Measurements from ENCODE around the gene CTNNA3. TPM values are rescaled to one million over a fixed set of nuclear protein-coding genes. Genes with fewer than 3 reads are reported as not detected.

The CTNNA3 gene
- total RNA-seq, 6 donors from 2014 or later: 0.20 to 2.0 TPM; not detected in 4

GRCh38 chr10:67100951-67101350 is 595.0 kb downstream of the CTNNA3 start:
- Histone ChIP-seq H3K9me3 (no peaks in the 10 kb centered on the region), H3K27me3 (no peaks in the 10 kb centered on the region), H3K27ac (no peak overlapping the region), H3K4me3 (no peak overlapping the region), H3K4me1 (no peaks in the 10 kb centered on the region), H3K36me3 (no peaks in the 10 kb centered on the region)
- DNase-seq (no peak), ATAC-seq (ENCODE audit: low FRiP score in 2 of 2) (no peak)
- 72 to 76% methylated on average over 3 of the region's 3 CpGs for WGBS, 2 donors
- TF ChIP-seq EP300 (IDR thresholded peaks at IDR 0.05) (no peak), POLR2AphosphoS5 (IDR thresholded peaks at IDR 0.05) (no peak), CTCF (IDR thresholded peaks at IDR 0.05) (no peak), POLR2A (IDR thresholded peaks at IDR 0.05) (no peak)

- Histone ChIP-seq H3K27ac (no peak overlapping the region), H3K4me1 (no peaks in the 10 kb centered on the region), H3K9me3 (no peaks in the 10 kb centered on the region), H3K27me3 (no peaks in the 10 kb centered on the region), H3K36me3 (no peaks in the 10 kb centered on the region), H3K4me3 (no peak overlapping the region)
- no peak for DNase-seq
- ATAC-seq (ENCODE audit: low FRiP score in 2 of 2): no peak
- no peak for TF ChIP-seq POLR2A (IDR thresholded peaks at IDR 0.05)
- no peak for TF ChIP-seq CTCF (IDR thresholded peaks at IDR 0.05)
- 68 to 84% methylated on average over 2 of the region's 2 CpGs for WGBS, 2 donors
These were observed 597.5 kb downstream of the CTNNA3 start for GRCh38 chr10:67098461-67098860.

- Histone ChIP-seq H3K27ac (no peak overlapping the region), H3K36me3 (no peaks in the 10 kb centered on the region), H3K4me1 (no peaks in the 10 kb centered on the region), H3K9me3 (no peaks in the 10 kb centered on the region), H3K27me3 (no peaks in the 10 kb centered on the region), H3K4me3 (no peak overlapping the region)
- ATAC-seq (ENCODE audit: low FRiP score in 2 of 2) (no peak), DNase-seq (no peak)
- 39 to 52% methylated on average over 2 of the region's 2 CpGs for WGBS, 2 donors
- no peak for TF ChIP-seq POLR2AphosphoS5 (IDR thresholded peaks at IDR 0.05)
- no peak for TF ChIP-seq POLR2A (IDR thresholded peaks at IDR 0.05)
These were observed 600.5 kb downstream of the CTNNA3 start for GRCh38 chr10:67095531-67095930.

GRCh38 chr10:67088036-67088435 is 608.0 kb downstream of the CTNNA3 start:
- DNase-seq (no peak), ATAC-seq (ENCODE audit: low FRiP score in 2 of 2) (no peak)
- H3K36me3 ChIP-seq: no peaks in the 10 kb centered on the region
- no peaks in the 10 kb centered on the region for H3K9me3 ChIP-seq
- H3K4me1 ChIP-seq: no peaks in the 10 kb centered on the region
- no peaks in the 10 kb centered on the region for H3K27me3 ChIP-seq
- no peak overlapping the region for H3K4me3 ChIP-seq
- H3K27ac ChIP-seq: no peak overlapping the region
- WGBS, 2 donors: 46 to 50% methylated on average over 1 of the region's 1 CpG
- TF ChIP-seq POLR2A (IDR thresholded peaks at IDR 0.05) (no peak), POLR2AphosphoS5 (IDR thresholded peaks at IDR 0.05) (no peak), CTCF (IDR thresholded peaks at IDR 0.05) (no peak), EP300 (IDR thresholded peaks at IDR 0.05) (no peak)

GRCh38 chr10:67087135-67087425 is 608.9 kb downstream of the CTNNA3 start:
- no peak overlapping the region for H3K27ac ChIP-seq
- ATAC-seq (ENCODE audit: low FRiP score in 2 of 2): no peak
- H3K27me3 ChIP-seq: no peaks in the 10 kb centered on the region
- no peak for DNase-seq
- no peaks in the 10 kb centered on the region for H3K36me3 ChIP-seq
- no peaks in the 10 kb centered on the region for H3K4me1 ChIP-seq
- no peaks in the 10 kb centered on the region for H3K9me3 ChIP-seq
- H3K4me3 ChIP-seq: no peak overlapping the region
- no peak for TF ChIP-seq EP300 (IDR thresholded peaks at IDR 0.05)
- no peak for TF ChIP-seq CTCF (IDR thresholded peaks at IDR 0.05)
- TF ChIP-seq POLR2A (IDR thresholded peaks at IDR 0.05): no peak
- no peak for TF ChIP-seq POLR2AphosphoS5 (IDR thresholded peaks at IDR 0.05)

Data from upper lobe of left lung (tissue), 6 donors.